OCI-LY1 (cell line): ENCODE measurements around the gene WNK1.

Experiments
- CTCF ChIP-seq: fragments of 200-600 bp; sonication (generic), shearing (Covaris generic); IDR thresholded peaks from 2 replicates; pipeline ENCODE4 v1.5.1; 2017; ENCODE audit warnings: mild to moderate bottlenecking, antibody characterized with exemption, low read length, moderate library complexity, mixed read lengths
- EZH2 ChIP-seq: fragments of 200-600 bp; sonication (generic), shearing (Covaris generic); IDR thresholded peaks from 2 replicates; pipeline ENCODE4 v1.8.0; 2017; ENCODE audit warnings: borderline replicate concordance, mixed run types, mild to moderate bottlenecking, antibody characterized with exemption, low read length, moderate library complexity, mixed read lengths

- no peak for TF ChIP-seq EZH2
- no peak for TF ChIP-seq CTCF
Observed at GRCh38 chr12:749751-750270, 2.6 kb upstream of the WNK1 start.
